Measurements from ENCODE around the gene NHLRC4.

The NHLRC4 gene

DNA sequence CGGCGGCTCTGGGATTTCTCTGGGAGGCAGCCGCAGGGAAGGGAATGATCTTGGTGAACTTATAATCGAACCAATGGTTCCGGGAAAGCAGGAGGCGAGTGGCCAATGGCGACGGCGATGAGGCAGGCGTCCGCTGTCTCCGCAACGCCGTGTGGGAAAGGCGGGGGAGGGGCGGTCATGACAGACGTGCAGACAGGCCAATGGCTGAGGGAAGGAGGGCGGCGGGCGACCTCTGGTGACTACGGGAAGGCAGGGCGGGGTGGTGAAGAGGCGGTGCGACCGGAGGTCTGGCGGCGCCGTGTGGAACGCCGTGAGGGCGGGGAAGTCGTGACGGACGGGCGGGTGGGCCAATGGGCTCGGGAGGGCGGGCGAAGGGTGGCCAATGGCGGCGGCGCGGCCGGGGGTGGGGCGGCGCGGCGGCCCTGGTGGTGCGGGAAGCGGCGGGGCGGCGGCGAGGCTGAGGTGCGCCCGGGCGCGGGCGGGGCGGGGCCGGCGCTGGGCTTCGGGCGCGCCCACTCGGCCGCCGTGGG lies 22.9 kb downstream of the NHLRC4 start, which contains the start of gene RAB40C:
TSS of gene RAB40C (plus strand) at position 409 of the 530 bp plus-strand sequence. CDS start 226 bp downstream, outside the sequence.
- no peaks in the 10 kb centered on the region for H3K36me3 ChIP-seq (ENCODE audit: low read depth)
- ATAC-seq (ENCODE audit: low read depth): peak; percentile 72
- peak within 1 kb of the TSS; percentile 87 for H3K27ac ChIP-seq (ENCODE audit: poor library complexity, severe bottlenecking)

DNA sequence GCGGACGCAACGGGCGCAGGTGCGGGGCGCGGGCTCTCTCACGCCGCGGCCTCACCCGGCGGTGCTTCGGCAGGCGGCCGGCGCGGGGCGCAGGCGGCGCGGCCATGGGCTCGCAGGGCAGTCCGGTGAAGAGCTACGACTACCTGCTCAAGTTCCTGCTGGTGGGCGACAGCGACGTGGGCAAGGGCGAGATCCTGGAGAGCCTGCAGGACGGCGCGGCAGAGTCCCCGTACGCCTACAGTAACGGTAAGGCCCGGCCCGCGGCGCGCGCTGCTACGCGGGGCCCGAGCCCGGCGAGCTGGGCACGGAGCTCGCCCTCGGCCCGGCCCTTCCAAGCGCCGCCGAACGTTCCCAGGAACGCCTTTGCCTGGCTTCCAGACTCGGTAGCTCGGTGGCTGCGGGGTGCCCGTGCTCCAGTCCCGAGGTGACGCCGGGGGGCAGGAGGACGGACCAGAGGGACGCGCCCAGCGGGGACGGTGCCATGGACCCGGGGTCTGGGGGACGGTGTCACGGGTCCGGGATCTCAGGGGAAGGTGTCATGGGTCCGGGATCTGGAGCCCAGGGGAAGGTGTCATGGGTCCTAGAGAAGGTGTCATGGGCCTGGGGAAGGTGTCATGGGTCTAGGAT lies 23.5 kb downstream of the NHLRC4 start:
- Histone ChIP-seq H3K27me3 (ENCODE audit: insufficient read depth, poor library complexity, severe bottlenecking) (no peaks in the 10 kb centered on the region), H3K4me1 (ENCODE audit: insufficient read depth, poor library complexity, severe bottlenecking) (peaks cover 26% of the 10 kb centered on the region), H3K9me3 (ENCODE audit: severe bottlenecking) (no peaks in the 10 kb centered on the region), H3K4me3 (ENCODE audit: severe bottlenecking) (peak overlapping the region; percentile 57), H3K27ac (ENCODE audit: poor library complexity, severe bottlenecking) (peak overlapping the region; percentile 87), H3K36me3 (ENCODE audit: low read depth) (no peaks in the 10 kb centered on the region)
- no peak for ATAC-seq (ENCODE audit: low read depth)
- no peak for DNase-seq (ENCODE audit: low spot score)
- TF ChIP-seq, protein P1, sequence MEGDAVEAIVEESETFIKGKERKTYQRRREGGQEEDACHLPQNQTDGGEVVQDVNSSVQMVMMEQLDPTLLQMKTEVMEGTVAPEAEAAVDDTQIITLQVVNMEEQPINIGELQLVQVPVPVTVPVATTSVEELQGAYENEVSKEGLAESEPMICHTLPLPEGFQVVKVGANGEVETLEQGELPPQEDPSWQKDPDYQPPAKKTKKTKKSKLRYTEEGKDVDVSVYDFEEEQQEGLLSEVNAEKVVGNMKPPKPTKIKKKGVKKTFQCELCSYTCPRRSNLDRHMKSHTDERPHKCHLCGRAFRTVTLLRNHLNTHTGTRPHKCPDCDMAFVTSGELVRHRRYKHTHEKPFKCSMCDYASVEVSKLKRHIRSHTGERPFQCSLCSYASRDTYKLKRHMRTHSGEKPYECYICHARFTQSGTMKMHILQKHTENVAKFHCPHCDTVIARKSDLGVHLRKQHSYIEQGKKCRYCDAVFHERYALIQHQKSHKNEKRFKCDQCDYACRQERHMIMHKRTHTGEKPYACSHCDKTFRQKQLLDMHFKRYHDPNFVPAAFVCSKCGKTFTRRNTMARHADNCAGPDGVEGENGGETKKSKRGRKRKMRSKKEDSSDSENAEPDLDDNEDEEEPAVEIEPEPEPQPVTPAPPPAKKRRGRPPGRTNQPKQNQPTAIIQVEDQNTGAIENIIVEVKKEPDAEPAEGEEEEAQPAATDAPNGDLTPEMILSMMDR (IDR thresholded peaks at IDR 0.05; ENCODE audit: poor library complexity, severe bottlenecking): no peak

More for the DNA sequence above, 22.9 kb downstream of the NHLRC4 start, which contains the start of gene RAB40C:
- TF ChIP-seq, protein P1 (IDR thresholded peaks at IDR 0.05; ENCODE audit: poor library complexity, severe bottlenecking): no peak
- DNase-seq (ENCODE audit: low spot score): peak; percentile 100
- no peaks in the 10 kb centered on the region for H3K27me3 ChIP-seq (ENCODE audit: insufficient read depth, poor library complexity, severe bottlenecking)
- peak within 1 kb of the TSS; percentile 57 for H3K4me3 ChIP-seq (ENCODE audit: severe bottlenecking)
- H3K4me1 ChIP-seq (ENCODE audit: insufficient read depth, poor library complexity, severe bottlenecking): peaks cover 26% of the 10 kb centered on the region
- no peaks in the 10 kb centered on the region for H3K9me3 ChIP-seq (ENCODE audit: severe bottlenecking)

DNA sequence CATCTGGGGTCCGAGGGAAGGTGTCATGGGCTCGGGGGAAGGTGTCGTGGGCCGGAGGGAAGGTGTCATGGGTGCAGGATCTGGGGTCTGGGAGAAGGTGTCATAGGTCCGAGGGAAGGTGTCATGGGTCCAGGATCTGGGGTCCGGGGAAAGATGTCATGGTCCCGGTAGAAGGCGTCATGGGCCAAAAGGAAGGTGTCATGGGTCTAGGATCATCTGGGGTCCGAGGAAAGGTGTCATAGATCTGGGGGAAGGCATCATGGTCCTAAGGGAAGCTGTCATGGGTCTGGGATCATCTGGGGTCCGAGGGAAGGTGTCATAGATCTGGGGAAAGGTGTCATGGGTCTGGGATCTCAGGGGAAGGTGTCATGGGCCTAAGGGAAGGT lies 24.0 kb downstream of the NHLRC4 start:
- peak overlapping the region; percentile 87 for H3K27ac ChIP-seq (ENCODE audit: poor library complexity, severe bottlenecking)
- TF ChIP-seq, protein P1 (IDR thresholded peaks at IDR 0.05; ENCODE audit: poor library complexity, severe bottlenecking): no peak
- H3K27me3 ChIP-seq (ENCODE audit: insufficient read depth, poor library complexity, severe bottlenecking): no peaks in the 10 kb centered on the region
- no peaks in the 10 kb centered on the region for H3K9me3 ChIP-seq (ENCODE audit: severe bottlenecking)
- H3K36me3 ChIP-seq (ENCODE audit: low read depth): no peaks in the 10 kb centered on the region
- peaks cover 28% of the 10 kb centered on the region for H3K4me1 ChIP-seq (ENCODE audit: insufficient read depth, poor library complexity, severe bottlenecking)
- ATAC-seq (ENCODE audit: low read depth) (no peak), DNase-seq (ENCODE audit: low spot score) (no peak)
- H3K4me3 ChIP-seq (ENCODE audit: severe bottlenecking): peak overlapping the region; percentile 57

DNA sequence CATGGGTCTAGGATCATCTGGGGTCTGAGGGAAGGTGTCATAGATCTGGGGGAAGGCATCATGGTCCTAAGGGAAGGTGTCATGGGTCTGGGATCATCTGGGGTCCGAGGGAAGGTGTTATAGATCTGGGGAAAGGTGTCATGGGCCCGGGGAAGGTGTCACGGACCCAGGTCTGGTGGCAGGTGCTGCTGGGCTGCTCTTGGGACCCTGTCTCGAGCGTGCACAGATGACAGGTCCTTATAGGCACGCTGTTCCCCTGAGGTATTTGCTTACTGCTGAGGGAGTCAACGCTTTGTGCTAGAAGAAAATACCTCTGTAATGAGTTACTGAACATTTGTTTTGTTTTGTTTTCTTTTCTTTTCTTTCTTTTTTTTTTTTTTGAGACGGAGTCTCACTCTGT lies 24.4 kb downstream of the NHLRC4 start:
- H3K27ac ChIP-seq (ENCODE audit: poor library complexity, severe bottlenecking): no peak overlapping the region
- ATAC-seq (ENCODE audit: low read depth) (no peak), DNase-seq (ENCODE audit: low spot score) (no peak)
- H3K9me3 ChIP-seq (ENCODE audit: severe bottlenecking): no peaks in the 10 kb centered on the region
- H3K27me3 ChIP-seq (ENCODE audit: insufficient read depth, poor library complexity, severe bottlenecking): no peaks in the 10 kb centered on the region
- peaks cover 31% of the 10 kb centered on the region for H3K4me1 ChIP-seq (ENCODE audit: insufficient read depth, poor library complexity, severe bottlenecking)
- H3K36me3 ChIP-seq (ENCODE audit: low read depth): no peaks in the 10 kb centered on the region
- no peak overlapping the region for H3K4me3 ChIP-seq (ENCODE audit: severe bottlenecking)
- TF ChIP-seq, protein P1 (IDR thresholded peaks at IDR 0.05; ENCODE audit: poor library complexity, severe bottlenecking): no peak
